HG02759 (cell line): ENCODE measurements around the gene NLN.
"Not testable (repeated sequence)": the region's sequence is repeated elsewhere in the genome, so short reads cannot be mapped to it uniquely, and the experiment has no call there.

Experiments
- ATAC-seq: cut with Tn5 transposase; IDR thresholded peaks from one replicate; pipeline ENCODE4 v1.9.1; 2021; ENCODE audit warnings: mild to moderate bottlenecking, moderate library complexity; ENCODE audit not compliant: unreplicated experiment

Gene NLN

GRCh38 chr5:65805089-65805488, 83.1 kb downstream of the NLN start:
- no peak for ATAC-seq

- not testable (repeated sequence) for ATAC-seq
Measured at GRCh38 chr5:65807494-65807893, 85.5 kb downstream of the NLN start.

- no peak for ATAC-seq
Measured at GRCh38 chr5:65808251-65808741, 86.3 kb downstream of the NLN start.

- no peak for ATAC-seq
Measured at GRCh38 chr5:65808818-65809217, 86.8 kb downstream of the NLN start.

DNA sequence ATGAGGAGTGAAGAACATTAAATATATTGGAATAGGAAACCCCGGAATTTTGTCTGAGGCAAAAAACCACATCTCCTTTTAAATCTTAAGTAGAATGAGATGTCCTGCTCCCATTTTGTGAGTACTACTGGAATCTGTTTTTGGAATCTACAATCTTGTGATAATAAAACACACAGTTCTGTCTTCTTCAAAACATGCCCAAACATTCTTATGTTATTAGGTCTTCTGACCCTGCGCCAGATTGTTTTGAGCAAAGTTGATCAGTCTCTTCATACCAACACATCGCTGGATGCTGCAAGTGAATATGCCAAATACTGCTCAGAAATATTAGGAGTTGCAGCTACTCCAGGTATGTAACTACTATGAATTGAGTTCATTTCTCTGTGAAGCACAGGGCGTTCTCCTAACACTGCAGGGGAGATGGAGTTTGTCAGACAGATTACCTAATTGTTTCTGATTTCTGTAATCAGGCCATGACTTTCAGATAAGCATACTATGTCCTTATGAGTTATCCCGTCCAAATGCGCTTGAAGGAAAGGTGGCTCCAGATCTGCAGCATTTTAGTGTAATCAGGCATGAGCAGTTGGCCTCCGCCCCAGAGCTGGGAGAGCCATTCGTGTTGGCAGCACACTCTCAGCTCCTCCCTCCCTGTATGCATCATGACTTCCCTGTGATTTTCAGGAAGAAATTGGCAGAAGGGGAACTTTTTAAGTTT, 88.0 kb downstream of the NLN start:
- ATAC-seq = no peak

DNA sequence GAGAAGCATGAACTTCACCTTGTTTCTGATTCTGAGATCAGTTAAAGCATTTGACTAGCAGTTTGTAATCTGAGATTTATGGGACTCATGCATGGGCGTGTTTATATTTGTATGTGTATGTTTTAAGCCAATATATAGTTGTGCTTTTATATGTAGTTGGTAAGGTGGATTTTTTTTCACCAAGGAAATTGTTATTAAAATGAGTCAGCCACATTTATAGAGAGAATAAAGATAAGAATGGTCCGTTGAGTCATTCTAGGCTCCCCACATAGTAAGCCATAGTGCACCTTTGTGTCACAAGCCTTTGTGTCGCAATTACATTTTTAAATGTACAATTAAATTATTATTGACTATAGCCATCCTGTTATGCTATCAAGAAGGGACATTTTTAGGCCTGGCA, 89.0 kb downstream of the NLN start:
- no peak for ATAC-seq

GRCh38 chr5:65811885-65812284, 89.9 kb downstream of the NLN start:
- no peak for ATAC-seq

DNA sequence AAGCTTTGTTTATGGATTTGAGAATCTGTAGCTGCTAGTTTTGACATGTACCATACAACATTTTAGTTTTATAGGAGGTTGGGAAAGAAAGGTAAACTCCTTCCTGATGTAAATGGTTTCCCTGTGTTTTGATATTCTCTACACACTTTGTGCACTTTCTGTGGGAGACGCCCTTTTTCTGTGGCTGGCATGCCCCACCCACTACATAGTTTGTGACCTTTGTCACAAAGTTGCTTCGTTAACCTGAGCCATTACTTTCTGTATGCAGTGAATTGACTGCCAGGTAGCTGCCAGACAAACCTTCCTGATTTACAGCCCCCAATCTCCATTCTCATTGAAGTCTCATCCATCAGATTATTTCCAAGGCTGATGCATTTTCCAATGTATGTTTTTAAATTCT, 90.6 kb downstream of the NLN start:
- ATAC-seq = no peak

DNA sequence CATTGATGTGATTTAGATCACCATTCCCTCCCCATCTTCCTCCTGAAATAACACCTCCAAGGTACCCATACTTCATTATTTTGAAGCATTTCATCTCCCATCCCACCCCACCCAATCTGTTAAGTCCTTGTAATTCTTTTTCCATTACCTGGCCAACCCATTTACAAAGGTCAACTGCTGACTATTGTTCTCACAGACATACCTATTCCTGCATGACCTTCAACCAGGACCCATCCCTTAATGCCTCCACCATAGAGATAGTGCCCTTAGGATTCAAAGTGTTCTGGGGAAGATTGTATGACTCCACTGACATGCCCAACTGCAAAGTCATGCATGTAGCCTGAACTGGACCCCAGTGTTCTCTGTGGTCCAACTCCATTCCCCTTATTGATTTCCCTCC, 91.2 kb downstream of the NLN start:
- ATAC-seq = no peak

DNA sequence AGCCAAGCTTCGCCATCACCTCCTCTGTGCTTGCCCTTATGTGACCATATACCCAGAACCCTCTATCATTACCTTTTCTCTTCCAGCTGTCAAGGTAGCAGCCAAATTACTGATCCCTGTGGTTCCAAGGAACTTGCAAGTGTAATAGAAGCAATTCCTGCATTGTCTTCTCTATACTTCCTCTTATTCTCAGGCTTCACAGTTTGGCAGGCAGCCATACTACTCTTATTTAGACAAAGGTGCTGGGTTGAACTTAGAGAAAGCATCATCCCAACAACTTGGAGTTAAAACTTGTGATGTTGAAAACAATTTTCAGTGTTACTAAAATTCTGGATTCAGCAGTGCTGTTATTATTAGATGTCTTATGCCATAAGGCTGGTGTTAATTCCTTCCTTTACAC, 93.2 kb downstream of the NLN start:
- ATAC-seq = no peak

GRCh38 chr5:65816729-65817128, 94.7 kb downstream of the NLN start:
- no peak for ATAC-seq

GRCh38 chr5:65817931-65818330, 95.9 kb downstream of the NLN start:
- no peak for ATAC-seq

DNA sequence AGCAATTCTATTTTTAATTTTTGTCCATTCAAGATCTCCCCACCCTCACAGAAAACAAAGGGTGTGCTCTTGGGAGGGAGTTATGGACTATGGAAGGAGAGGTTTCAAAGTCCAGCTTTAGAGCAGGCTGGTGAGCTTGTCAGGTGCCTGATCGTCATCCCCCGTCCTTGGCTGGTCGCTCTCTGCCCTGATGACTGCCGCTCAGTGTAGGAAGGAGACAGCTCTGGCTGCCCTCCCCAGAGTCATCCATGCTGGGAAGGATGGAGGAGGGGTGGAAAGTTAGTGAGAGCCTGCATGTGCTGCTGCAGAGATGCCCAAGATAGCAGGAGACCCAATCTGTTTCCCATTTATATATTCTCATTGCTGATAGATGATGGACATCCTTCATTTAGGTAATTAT, 96.6 kb downstream of the NLN start:
- no peak for ATAC-seq

GRCh38 chr5:65819215-65819904, 97.4 kb downstream of the NLN start:
- no peak for ATAC-seq

DNA sequence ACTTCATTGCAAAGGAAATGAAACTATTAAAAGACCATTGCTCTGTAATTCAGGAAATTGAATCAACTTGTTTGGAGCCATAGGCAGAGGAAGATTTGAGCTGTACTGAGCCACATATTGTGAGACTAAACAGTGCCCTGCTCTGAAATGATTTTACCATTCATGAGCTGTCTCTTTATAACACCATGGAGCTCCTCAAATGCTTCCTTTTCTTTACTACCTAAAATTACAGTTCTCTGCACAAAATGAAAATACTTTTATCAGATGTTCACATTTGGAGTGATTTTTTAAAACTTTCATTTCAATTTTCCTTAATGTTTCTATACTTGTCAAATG, 97.9 kb downstream of the NLN start:
- no peak for ATAC-seq

DNA sequence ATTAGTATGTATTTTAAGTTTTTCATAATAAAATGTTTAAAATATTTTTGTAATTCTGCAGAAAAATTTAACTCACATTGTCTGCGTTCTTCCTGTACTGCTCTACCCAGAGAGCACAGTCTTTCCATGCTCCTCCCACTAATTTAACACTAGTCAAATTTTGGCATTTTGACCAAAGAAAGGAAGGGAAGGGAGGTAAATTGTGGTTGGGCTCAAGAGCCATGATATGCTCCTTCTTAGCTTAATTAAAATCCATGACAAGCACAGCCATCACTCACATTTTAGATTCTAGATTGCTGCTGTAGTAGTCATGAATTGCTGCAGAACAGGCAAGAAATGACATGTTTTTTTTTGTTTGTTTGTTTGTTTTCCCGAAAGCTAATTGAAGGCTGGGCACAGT, 98.4 kb downstream of the NLN start:
- ATAC-seq = no peak

DNA sequence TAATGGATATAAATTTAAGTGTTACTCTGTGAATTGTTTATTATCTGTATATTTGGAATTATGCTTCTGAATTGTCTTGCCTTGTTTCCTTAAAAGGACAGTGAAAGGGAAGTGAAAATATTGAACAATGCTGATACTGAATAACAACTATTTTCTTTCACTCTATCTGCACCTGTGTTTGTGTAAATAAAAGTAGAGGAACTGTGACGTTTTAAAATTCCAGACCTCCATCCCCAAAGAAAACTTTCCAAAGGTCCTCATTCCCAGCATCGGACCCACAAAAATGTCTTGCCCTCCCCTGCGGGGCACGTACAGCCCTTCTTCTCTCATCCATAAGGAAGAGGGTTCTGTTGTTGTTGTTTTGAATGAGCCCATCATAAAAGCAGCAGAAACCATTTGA, 100.0 kb downstream of the NLN start:
- ATAC-seq = no peak

GRCh38 chr5:65822710-65823109, 100.7 kb downstream of the NLN start:
- no peak for ATAC-seq

DNA sequence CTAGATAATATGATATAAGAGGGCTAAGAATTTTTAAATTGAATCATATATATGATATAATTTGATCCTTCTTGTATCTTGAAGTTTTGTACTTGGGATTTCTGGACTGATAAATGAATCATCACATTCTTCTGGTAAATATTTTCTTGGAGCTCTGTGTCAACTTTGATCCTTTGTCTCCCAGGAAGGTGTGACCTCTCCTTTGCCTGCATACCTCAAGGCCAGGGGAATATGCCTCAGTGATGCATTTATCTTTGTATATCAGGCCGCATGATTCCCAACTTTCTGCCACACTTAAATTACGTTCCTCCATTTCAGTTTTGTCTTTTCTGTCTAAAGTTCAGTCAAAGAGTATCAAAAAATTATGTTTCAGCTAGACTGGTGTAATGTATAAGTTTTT, 101.2 kb downstream of the NLN start:
- ATAC-seq = no peak

- ATAC-seq = no peak
Measured at GRCh38 chr5:65823845-65824445, 101.9 kb downstream of the NLN start.

GRCh38 chr5:65825408-65826328, 103.7 kb downstream of the NLN start:
- peak; percentile 71 for ATAC-seq
